SK-N-MC (cell line): ENCODE results near the gene CHRND.

Source experiments
- EZH2 ChIP-seq: fragments of 200-600 bp; sonication (generic); IDR thresholded peaks from one replicate; pipeline ENCODE4 v1.6.1; 2017; ENCODE audit warnings: antibody characterized with exemption
- FOXP2 ChIP-seq: optimal IDR thresholded peaks from 2 replicates; pipeline ENCODE3; 2011; ENCODE audit warnings: mild to moderate bottlenecking, moderate library complexity; ENCODE audit not compliant: insufficient read depth; ENCODE audit errors: extremely low read length, control extremely low read depth
- POLR2AphosphoS5 ChIP-seq: IDR thresholded peaks from 2 replicates; pipeline ENCODE4 v1.6.1; 2012; ENCODE audit warnings: mild to moderate bottlenecking, low read depth, low read length, borderline replicate concordance

DNA sequence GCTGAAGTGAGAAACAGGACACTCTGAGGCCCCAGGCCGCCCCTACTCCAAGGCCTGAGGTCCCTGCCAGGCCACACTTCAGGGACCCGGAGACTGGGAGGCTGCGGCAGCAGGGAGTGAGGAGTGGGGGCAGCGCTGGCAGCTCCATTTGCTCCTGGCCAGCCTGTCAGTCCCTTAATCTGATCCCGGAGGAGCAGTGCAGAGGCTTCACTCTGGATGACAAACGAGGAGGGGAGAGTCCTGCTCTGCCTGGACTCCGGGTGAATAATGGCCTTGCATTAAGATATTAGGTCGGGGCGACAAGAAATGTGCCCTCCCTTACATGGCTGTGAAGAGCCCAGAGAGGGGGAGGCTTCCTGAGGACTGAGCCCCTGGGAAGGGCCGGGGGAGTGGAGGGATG is 20.1 kb upstream of the CHRND start:
- TF ChIP-seq POLR2AphosphoS5 = no peak
- no peak for TF ChIP-seq EZH2
- no peak for TF ChIP-seq FOXP2
